PC-3 (cell line): ENCODE data around the gene HCFC1.

Source experiments
- EZH2 ChIP-seq: fragments of 300-600 bp; sonication (generic); IDR thresholded peaks from one replicate; pipeline ENCODE4 v1.6.1; 2017; ENCODE audit warnings: antibody characterized with exemption, mild to moderate bottlenecking, low read length; ENCODE audit not compliant: unreplicated experiment
- TF ChIP-seq, protein P1 (sequence below): fragments of 300-600 bp; sonication (generic); conservative IDR thresholded peaks from 2 replicates; pipeline ENCODE4 v1.5.1; 2017; ENCODE audit warnings: antibody characterized with exemption, low read depth, mild to moderate bottlenecking, low read length

DNA sequence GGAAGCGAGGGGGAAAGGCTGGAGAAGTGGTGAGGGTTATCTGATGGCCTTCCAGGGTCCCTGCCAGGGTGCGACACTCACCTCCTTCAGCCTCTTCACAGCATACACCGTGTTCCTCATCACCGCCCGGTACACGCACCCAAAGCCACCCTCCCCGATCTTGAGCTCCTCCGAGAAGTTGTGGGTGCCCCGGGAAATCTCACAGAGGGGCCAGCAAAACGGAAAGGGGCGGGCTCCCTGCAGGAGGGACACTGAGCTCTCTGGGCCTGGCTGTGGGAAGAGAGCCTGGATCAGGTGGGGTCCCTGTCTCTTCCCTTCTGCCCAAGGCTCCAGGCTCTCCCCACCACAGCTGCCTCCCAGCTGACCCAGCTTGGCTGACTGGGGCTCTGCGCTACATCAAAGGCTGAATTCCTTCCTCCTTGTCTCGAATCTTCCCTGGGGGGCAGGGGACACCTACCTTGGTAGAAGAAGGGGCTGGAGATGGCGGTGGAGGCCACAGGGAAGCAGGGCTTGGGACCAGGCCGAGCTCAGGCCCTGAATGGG is 47.0 kb upstream of the HCFC1 start:
- TF ChIP-seq, protein P1, sequence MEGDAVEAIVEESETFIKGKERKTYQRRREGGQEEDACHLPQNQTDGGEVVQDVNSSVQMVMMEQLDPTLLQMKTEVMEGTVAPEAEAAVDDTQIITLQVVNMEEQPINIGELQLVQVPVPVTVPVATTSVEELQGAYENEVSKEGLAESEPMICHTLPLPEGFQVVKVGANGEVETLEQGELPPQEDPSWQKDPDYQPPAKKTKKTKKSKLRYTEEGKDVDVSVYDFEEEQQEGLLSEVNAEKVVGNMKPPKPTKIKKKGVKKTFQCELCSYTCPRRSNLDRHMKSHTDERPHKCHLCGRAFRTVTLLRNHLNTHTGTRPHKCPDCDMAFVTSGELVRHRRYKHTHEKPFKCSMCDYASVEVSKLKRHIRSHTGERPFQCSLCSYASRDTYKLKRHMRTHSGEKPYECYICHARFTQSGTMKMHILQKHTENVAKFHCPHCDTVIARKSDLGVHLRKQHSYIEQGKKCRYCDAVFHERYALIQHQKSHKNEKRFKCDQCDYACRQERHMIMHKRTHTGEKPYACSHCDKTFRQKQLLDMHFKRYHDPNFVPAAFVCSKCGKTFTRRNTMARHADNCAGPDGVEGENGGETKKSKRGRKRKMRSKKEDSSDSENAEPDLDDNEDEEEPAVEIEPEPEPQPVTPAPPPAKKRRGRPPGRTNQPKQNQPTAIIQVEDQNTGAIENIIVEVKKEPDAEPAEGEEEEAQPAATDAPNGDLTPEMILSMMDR: no peak
- TF ChIP-seq EZH2: no peak
